HG02885 (cell line): ENCODE measurements around the gene GPN3.
"Not testable (repeated sequence)": the region's sequence is repeated elsewhere in the genome, so short reads cannot be mapped to it uniquely, and the experiment has no call there.

Experiments
- ATAC-seq: cut with Tn5 transposase; IDR thresholded peaks from one replicate; pipeline ENCODE4 v1.9.1; 2021; ENCODE audit warnings: mild to moderate bottlenecking; ENCODE audit not compliant: unreplicated experiment, poor library complexity

The GPN3 gene

GRCh38 chr12:110449799-110450497, 18.1 kb downstream of the GPN3 start, which contains the start of gene ARPC3:
ARPC3 (minus strand) TSS chr12:110450337; CDS start chr12:110450260, 77 bp downstream.
- ATAC-seq, result peak; percentile 96

- ATAC-seq, result no peak
Measured at GRCh38 chr12:110444455-110444854, 23.6 kb downstream of the GPN3 start.

GRCh38 chr12:110436231-110436630, 31.8 kb downstream of the GPN3 start:
- ATAC-seq, result no peak

GRCh38 chr12:110431957-110432587, 36.0 kb downstream of the GPN3 start:
- ATAC-seq, result no peak

- not testable (repeated sequence) for ATAC-seq
Measured at GRCh38 chr12:110429676-110430075, 38.4 kb downstream of the GPN3 start.

GRCh38 chr12:110426406-110426805, 41.7 kb downstream of the GPN3 start:
- ATAC-seq, result no peak

GRCh38 chr12:110424237-110424636, 43.8 kb downstream of the GPN3 start:
- ATAC-seq, result no peak

- no peak for ATAC-seq
Measured at GRCh38 chr12:110421701-110422100, 46.4 kb downstream of the GPN3 start.

GRCh38 chr12:110421159-110421661, 46.8 kb downstream of the GPN3 start:
- no peak for ATAC-seq

GRCh38 chr12:110420644-110421043, 47.4 kb downstream of the GPN3 start:
- ATAC-seq, result not testable (repeated sequence)

- not testable (repeated sequence) for ATAC-seq
Measured at GRCh38 chr12:110417113-110417512, 50.9 kb downstream of the GPN3 start.

- not testable (repeated sequence) for ATAC-seq
Measured at GRCh38 chr12:110410086-110410485, 58.0 kb downstream of the GPN3 start.

- ATAC-seq, result not testable (repeated sequence)
Measured at GRCh38 chr12:110405126-110405662, 62.9 kb downstream of the GPN3 start.

- peak; percentile 59 for ATAC-seq
Measured at GRCh38 chr12:110403976-110404682, 63.9 kb downstream of the GPN3 start.

GRCh38 chr12:110403146-110403975, 64.7 kb downstream of the GPN3 start, which contains the start of gene ANAPC7:
ANAPC7 (minus strand) TSS chr12:110403708; CDS start chr12:110403627, 81 bp downstream.
- peak; percentile 81 for ATAC-seq
